ENCODE data around the gene EPDR1. TPM values are rescaled to one million over a fixed set of nuclear protein-coding genes. Genes with fewer than 3 reads are reported as not detected.

Gene EPDR1
- total RNA-seq, 1 experiment from 2014 or later, result not detected

DNA sequence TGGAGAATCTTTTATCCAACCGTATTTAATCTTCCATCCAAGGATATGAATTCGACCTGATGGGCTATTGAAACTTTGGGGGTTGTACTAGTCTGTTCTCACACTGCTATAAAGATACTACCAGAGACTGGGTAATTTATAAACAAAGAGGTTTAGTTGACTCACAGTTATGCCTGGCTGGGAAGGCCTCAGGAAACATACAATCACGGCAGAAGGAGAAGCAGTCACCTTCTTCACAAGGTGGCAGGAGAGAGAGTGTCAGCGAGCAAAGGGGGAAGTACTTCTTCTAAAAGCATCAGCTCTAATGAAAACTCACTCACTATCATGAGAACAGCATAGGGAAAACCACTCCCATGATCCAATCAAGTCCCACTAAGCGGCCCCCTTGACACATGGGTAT lies 43.8 kb downstream of the EPDR1 start:
- in situ Hi-C loops (cut with HindIII; ENCODE audit: low sequenced_read_pairs), result no loop called here
- DNase-seq (ENCODE audit: low spot score), result no peak

DNA sequence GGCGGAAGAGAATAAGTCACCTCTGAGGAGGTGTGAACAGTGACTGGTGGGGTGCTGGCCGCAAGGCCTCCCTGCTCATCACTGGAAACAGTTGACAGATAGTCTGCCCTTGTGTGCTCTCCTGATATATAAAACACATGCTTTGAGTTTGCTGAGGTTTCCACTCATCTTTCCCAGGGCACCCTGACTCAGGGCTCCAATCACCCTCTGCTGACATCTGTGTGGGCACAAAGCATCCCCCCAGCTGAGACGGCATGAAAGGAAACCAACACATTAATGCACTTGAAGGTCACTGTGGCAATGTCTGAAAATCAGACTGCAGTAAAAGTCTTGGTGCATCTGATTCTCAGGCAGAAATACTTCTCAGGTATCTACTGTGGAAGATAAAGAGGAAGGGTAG lies 49.8 kb downstream of the EPDR1 start:
- in situ Hi-C loops (cut with HindIII; ENCODE audit: low sequenced_read_pairs), result no loop called here
- no peak for DNase-seq (ENCODE audit: low spot score)

DNA sequence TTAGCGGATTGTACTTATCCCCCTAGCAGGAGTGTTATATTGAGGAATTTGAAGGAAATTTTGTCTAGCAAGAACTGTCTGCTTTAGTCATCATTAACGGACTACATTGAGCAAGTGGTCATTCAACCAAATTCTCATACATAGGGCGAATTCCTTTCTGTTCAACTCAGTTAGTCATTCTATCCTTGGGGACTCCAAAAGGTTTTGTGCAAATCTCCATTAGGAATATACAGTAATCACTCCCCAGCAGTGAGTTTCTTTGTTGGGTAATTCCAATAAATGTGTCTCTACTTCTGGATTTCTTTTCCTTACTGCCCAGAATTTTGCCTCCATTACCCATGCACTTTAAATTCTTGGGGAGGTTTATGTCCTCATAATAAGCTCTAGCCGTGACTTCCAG lies 51.1 kb downstream of the EPDR1 start:
- DNase-seq (ENCODE audit: low spot score), result no peak
- in situ Hi-C loops (cut with HindIII; ENCODE audit: low sequenced_read_pairs), result no loop called here

DNA sequence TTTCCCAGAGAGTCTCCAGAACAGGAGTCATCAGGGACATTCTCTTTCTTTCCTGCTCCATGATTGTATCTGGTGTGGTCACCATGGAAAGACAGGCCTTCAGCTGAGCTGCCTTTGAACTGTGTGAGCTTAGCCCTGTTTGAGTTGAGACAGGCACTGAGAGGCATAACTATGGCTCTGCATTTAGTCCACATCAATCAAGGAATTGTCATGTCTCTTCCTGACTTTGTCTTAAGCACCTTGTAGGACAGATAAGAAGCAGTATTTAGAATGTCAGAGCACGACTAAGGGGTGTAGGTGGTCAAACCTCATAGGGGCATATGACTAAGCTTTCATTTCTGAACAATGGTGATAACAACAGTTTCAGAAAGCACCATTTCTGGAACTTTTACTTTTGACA lies 53.5 kb downstream of the EPDR1 start:
- in situ Hi-C loops (cut with HindIII; ENCODE audit: low sequenced_read_pairs), result no loop called here

DNA sequence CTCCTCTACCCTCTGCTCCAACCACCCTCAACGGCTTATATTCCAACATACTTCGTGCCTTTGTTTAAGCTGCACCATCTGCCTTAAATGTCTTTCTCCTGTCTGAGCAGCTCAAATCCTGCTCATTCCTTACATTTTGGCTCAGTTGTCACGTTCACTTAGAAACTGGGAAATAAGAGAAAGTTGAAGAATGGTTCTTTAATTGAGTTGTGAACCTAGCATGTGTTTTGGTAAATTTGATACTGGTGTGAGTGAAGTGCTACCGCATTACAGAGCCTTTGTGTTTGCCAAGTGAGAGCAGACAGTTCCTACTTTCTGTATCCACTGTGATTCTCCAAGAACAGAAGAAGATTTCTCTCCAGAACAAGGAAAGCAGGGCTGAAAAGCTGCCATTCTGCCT lies 54.3 kb downstream of the EPDR1 start:
- no peak for DNase-seq (ENCODE audit: low spot score)
- in situ Hi-C loops (cut with HindIII; ENCODE audit: low sequenced_read_pairs), result no loop called here

More for the DNA sequence above, 53.5 kb downstream of the EPDR1 start:
- no peak for DNase-seq (ENCODE audit: low spot score)

DNA sequence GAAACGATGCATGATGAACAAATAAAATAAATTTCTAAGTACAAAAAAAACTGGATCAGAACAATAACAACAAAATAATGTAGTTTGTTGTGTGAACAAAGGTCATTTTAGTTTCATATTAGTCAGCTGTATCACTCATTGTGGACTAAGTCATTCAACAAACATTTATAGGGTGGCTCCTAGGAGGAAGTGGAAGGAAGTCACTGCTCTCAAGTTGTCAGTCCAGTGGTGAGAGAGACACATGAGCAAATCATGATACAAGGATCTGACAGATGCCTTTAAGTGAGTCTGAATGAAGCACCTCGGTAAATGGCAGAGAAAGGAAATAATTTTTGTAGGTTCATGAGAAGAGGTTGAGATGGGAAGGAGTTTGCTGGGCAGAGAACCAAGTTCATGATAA lies 56.8 kb downstream of the EPDR1 start:
- in situ Hi-C loops (cut with HindIII; ENCODE audit: low sequenced_read_pairs), result no loop called here
- no peak for DNase-seq (ENCODE audit: low spot score)

DNA sequence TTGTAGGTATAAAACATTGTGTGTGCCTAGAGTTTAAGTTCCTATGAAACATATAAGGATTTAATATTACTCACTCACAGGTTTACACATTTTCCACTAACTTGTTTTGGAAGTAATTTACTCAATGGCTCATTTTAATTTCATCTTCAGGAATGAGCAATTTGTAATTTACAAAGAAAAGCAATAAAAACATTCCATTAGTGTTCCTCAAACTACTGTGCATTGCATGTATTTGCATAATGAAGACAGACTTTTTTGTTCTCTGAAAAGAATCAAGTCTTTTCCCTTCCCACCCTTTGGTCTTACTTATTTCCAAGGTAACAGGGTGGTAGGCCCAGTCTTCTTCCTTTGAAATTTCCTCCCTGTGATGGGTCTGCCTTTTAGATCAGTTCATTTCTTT lies 61.2 kb downstream of the EPDR1 start:
- DNase-seq (ENCODE audit: low spot score), result no peak
- in situ Hi-C loops (cut with HindIII; ENCODE audit: low sequenced_read_pairs), result no loop called here

DNA sequence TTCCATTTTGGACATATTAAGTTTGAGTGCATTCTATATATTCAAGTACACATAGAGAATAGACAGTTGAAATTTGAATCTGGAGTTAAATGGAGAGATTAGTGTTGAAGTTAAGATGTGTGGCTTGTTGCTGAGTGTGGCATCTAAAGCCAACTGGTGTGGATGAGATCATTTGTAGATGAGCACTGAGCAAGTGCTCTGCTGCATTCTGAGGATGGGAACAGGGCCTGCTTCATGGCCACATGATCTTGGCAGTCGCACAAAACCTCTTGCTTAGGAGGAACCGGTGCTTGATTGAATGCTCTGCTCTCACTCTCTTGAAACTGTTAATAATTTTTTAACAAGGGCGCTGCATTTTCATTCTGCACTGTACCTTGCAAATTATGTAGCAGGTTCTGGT lies 62.0 kb downstream of the EPDR1 start:
- in situ Hi-C loops (cut with HindIII; ENCODE audit: low sequenced_read_pairs), result no loop called here
- peak; percentile 7 for DNase-seq (ENCODE audit: low spot score)

DNA sequence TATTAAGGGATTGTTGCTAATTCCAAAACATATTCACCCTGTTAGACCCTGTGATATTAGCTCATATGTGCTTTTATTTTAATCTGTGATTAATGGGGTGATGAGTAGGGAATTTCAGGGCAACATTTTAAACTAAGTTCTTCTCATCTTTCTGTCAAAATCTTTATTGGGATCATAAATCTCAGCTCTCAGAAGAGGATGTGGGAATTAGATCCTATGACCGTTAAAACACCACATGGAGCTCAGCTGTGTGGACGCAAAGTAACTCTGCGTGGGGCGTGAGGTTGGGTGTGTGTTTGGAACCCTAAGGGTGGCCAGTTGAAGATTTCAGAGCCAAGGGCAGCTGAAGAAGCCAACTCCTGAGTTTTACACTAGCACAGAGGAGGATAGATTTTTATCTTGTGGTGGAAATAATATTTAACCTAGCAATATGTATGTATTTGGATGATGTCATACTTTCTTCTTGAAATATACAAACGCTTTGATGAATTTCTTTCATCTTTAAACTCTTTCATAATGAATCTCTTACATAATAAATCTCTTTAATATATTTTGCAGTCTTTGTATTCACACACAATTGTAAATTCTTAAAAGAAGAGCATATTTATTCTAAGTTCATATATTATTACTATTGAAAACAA lies 64.4 kb downstream of the EPDR1 start:
- in situ Hi-C loops (cut with HindIII; ENCODE audit: low sequenced_read_pairs), result no loop called here
- DNase-seq (ENCODE audit: low spot score), result no peak

DNA sequence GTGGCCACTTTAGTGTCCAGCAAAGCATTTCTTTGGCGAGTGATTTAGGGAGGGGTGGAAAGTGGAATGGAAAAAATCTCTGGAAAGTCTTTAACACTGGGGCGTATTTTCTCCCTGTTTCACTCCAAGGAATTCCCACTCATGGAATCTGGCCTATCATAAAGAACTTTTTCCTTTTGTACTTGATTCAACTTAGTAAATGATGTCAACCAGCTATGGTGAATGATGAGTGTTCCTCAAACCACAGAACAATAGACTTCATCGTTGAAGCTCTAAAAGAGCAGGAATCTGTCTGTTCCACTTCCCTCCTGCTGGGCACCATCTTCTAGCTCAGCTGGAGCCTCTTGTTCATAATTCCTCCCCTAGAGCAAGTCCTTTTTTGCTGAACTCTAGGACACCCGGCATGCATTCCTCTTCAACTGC lies 66.5 kb downstream of the EPDR1 start:
- in situ Hi-C loops (cut with HindIII; ENCODE audit: low sequenced_read_pairs), result no loop called here
- no peak for DNase-seq (ENCODE audit: low spot score)

DNA sequence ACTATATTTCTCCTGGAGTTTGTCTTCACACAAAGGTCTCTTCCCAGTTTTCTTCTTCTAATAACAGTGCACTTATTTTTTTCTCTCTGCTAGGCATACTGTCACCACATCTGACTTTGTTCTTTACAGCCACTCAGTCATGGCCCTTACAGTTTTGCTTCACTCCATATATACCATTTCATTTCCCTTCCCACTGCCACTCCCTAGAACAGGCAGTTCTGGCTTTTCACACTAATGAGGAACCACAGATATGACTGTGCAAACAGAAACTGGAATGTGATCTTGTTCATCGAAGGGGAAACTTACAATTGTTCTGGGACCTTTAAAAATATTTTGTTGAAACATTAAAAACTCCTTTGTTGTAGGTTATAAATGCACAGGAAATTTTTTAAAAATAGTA lies 67.3 kb downstream of the EPDR1 start:
- no peak for DNase-seq (ENCODE audit: low spot score)

DNA sequence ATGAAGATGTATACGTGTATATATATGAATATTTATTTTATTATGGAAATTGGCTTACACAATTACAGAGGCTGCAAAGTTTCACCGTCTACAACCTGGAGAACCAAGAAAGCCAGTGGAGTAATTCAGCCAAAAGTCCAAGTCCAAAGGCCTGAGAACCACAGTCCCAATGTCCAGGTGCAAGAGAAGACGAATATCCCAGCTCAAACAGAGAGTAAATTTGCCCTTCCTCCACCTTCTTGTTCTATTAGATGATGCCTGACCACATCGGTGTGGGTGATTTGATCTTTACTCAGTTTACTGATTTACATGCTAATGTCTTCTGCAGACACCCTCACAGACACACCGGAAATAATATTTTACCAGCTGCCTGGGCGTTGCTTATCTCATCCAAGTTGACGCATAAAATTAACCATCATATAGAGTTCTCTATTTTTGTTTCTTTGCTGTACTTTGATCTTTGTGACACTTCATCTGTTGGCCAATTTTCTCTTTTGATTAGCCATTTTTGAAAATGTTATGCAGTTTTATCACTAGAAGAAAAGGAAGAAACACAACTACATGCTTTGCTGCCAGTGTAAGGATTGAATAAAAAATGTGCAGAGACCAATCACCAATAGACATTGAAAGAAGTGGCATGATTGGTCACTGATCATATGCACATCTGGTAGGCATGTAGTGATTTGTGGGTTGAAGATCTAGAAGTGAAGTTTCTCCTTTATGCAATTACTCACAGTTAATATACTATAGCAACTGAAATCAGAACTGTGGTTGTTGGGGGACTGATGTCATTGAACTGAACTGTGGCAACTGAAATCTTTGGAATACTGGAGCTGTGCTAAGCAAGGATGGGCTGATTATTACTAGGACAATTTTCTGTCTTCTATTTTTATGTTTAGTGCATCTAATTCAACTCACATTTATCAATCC lies 68.5 kb downstream of the EPDR1 start:
- in situ Hi-C loops (cut with HindIII; ENCODE audit: low sequenced_read_pairs), result no loop called here
- no peak for DNase-seq (ENCODE audit: low spot score)

More for the DNA sequence above, 67.3 kb downstream of the EPDR1 start:
- in situ Hi-C loops (cut with HindIII; ENCODE audit: low sequenced_read_pairs), result no loop called here

DNA sequence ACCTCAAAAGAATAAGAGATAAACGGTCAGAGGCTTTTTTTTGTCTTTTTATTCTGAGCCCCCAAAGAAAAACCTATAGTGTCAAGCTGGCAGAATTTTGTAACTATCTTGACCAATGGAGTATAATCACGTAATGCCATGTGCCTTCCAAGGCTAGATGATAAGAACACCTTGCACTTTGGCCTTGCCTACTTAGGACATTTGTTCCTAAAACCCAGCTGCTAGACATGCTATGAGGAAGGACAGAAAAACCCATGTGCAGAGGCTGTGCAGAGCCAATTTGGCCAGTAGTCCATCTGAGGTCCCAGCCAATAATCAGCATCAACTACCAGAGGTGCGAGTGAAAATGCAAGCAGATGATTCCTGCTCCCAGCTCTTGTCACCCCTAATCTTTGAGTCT lies 69.9 kb downstream of the EPDR1 start:
- in situ Hi-C loops (cut with HindIII; ENCODE audit: low sequenced_read_pairs), result no loop called here
- no peak for DNase-seq (ENCODE audit: low spot score)

DNA sequence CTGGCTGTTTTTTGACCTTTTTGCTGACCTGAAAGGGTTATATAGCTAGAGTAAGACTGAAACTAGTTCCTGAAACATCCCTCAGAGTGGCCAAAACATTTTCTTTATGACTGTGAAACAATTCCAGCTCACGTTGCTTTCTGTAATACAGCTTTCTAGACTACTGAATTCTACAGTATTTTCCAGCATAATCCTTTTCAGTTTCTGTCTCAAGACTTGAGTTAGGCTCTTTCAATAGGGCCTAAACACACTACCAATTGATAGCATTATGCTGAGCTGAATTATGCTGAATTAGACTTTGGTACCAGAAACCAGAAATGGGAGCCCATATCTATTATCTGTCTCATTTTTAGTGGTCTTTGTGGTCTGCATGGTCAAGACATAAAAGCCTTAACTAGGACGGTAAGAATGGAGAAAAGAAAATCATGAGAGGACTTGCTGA lies 72.6 kb downstream of the EPDR1 start:
- in situ Hi-C loops (cut with HindIII; ENCODE audit: low sequenced_read_pairs), result no loop called here
- DNase-seq (ENCODE audit: low spot score), result no peak

DNA sequence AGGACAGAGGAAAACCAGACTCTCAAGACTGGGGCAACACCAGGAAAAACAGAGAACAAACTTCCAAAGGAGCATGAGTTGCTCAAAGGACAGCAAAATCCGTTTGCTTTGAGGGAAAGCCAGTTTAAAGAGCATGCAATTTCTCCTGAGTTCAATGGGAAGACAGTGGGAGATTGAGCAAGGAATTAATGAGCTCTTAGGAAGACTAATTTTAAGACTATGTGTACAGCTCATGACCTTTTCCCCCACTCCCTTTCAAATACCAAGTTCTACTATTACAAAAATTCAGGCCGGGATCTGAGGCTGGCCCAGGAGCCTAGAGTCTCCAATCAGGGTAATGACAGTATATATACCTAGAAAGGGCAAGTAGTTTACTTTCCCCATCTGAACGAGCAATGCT lies 79.2 kb downstream of the EPDR1 start:
- in situ Hi-C loops (cut with HindIII; ENCODE audit: low sequenced_read_pairs), result no loop called here
- no peak for DNase-seq (ENCODE audit: low spot score)

DNA sequence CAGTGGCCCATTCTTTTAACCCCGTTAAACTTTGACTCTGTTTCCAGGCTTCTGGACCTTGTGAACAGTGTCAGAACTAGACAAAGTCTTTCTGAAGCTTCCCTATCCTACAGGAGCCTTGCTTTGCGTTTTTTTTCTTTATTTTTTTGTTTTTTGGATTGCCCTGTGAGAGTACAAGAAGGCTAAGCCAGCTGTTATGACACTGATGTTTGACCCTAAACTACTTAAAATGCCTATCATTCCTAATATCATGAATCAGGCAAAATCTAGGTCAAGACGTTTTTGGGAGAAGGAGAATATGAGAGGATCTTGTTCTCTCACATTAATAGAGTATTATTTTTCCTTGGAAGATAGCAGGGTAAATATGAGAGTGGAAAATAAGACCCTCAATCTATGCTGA lies 79.8 kb downstream of the EPDR1 start:
- in situ Hi-C loops (cut with HindIII; ENCODE audit: low sequenced_read_pairs), result no loop called here
- no peak for DNase-seq (ENCODE audit: low spot score)

Other genes with a start within 250 kb of the EPDR1 start
- not detected in 2 replicates for gene GPR141, start 236.9 kb upstream of the EPDR1 start, total RNA-seq (2014; rRNA removed; shearing (Covaris generic))
- not detected in 2 replicates for gene NME8, start 72.0 kb upstream of the EPDR1 start, total RNA-seq (2014; rRNA removed; shearing (Covaris generic))
- not detected in 2 replicates for gene SFRP4, start 3.8 kb upstream of the EPDR1 start, total RNA-seq (2014; rRNA removed; shearing (Covaris generic))